ENCODE measurements around the gene VPS13D. TPM values are rescaled to one million over a fixed set of nuclear protein-coding genes. Genes with fewer than 3 reads are reported as not detected.

Gene VPS13D
- total and polyA plus RNA-seq, 11 donors = 32.1 to 301 (median 90.7) TPM

GRCh38 chr1:12428334-12428733 lies 198.5 kb downstream of the VPS13D start:
- peaks cover 0 to 60% (median 32%) of the 10 kb centered on the region in 9 donors for H3K36me3 ChIP-seq
- no peak for DNase-seq
- peaks cover 9 to 39% (median 21%) of the 10 kb centered on the region in 12 donors for H3K4me1 ChIP-seq
- no peak for ATAC-seq
- TF ChIP-seq CTCF (IDR thresholded peaks at IDR 0.05) = no peak
- no peak for TF ChIP-seq POLR2A (IDR thresholded peaks at IDR 0.05)
- no peak overlapping the region for H3K4me3 ChIP-seq
- 88 to 95% (median 93%) methylated on average over 3 to 4 of the region's 4 CpGs for WGBS, 4 donors
- H3K27me3 ChIP-seq = no peaks in the 10 kb centered on the region
- no peak overlapping the region for H3K27ac ChIP-seq
- intact Hi-C loops (cut with DNase I) = no loop called here
- no peaks in the 10 kb centered on the region for H3K9me3 ChIP-seq

GRCh38 chr1:12430525-12430924 lies 200.7 kb downstream of the VPS13D start:
- H3K27ac ChIP-seq = no peak overlapping the region
- H3K9me3 ChIP-seq = no peaks in the 10 kb centered on the region
- no peak for DNase-seq
- peaks cover 12 to 43% (median 34%) of the 10 kb centered on the region in 12 donors for H3K4me1 ChIP-seq
- no peaks in the 10 kb centered on the region for H3K27me3 ChIP-seq
- no peak for ATAC-seq
- peaks cover 0 to 53% (median 32%) of the 10 kb centered on the region in 9 donors for H3K36me3 ChIP-seq
- 83 to 90% (median 89%) methylated on average over 4 of the region's 4 CpGs for WGBS, 4 donors
- intact Hi-C loops (cut with DNase I) = loop anchor here in 2 of 10 donors (5.0 to 10.0 kb wide), 2 partner anchors 184 to 187 kb away; partner anchors contain the start of gene DHRS3 (in 2 of the 2)
- no peak for TF ChIP-seq POLR2A (IDR thresholded peaks at IDR 0.05)
- no peak for TF ChIP-seq CTCF (IDR thresholded peaks at IDR 0.05)
- no peak overlapping the region for H3K4me3 ChIP-seq

GRCh38 chr1:12432897-12433296 lies 203.1 kb downstream of the VPS13D start:
- WGBS, 4 donors = 78 to 87% (median 84%) methylated on average over 6 of the region's 6 CpGs
- H3K4me3 ChIP-seq = no peak overlapping the region
- ATAC-seq (no peak), DNase-seq (no peak)
- TF ChIP-seq CTCF (IDR thresholded peaks at IDR 0.05) = no peak
- TF ChIP-seq POLR2A (IDR thresholded peaks at IDR 0.05) = no peak
- intact Hi-C loops (cut with DNase I) = loop anchor here in 2 of 10 donors (5.0 to 10.0 kb wide), 2 partner anchors 182 to 184 kb away; partner anchors contain the start of gene DHRS3 (in 2 of the 2)
- H3K36me3 ChIP-seq = peaks cover 0 to 47% (median 24%) of the 10 kb centered on the region in 9 donors
- H3K4me1 ChIP-seq = peaks cover 12 to 63% (median 43%) of the 10 kb centered on the region in 12 donors
- peak overlapping the region; percentile 30 to 86 (median 75) for H3K27ac ChIP-seq
- no peaks in the 10 kb centered on the region for H3K9me3 ChIP-seq
- H3K27me3 ChIP-seq = no peaks in the 10 kb centered on the region

- Histone ChIP-seq H3K4me3 (no peak overlapping the region), H3K36me3 (peaks cover 0 to 47% (median 21%) of the 10 kb centered on the region in 9 donors), H3K27ac (peak overlapping the region; percentile 30 to 86 (median 75)), H3K9me3 (no peaks in the 10 kb centered on the region), H3K27me3 (no peaks in the 10 kb centered on the region), H3K4me1 (peaks cover 12 to 66% (median 43%) of the 10 kb centered on the region in 12 donors)
- DNase-seq (peak in 4 of 5 donors; percentile 61 to 80 (median 71)), ATAC-seq (peak; percentile 87 to 90 (median 88))
- TF ChIP-seq POLR2A (IDR thresholded peaks at IDR 0.05) (no peak), CTCF (IDR thresholded peaks at IDR 0.05) (no peak)
- WGBS, 4 donors = 15 to 22% (median 18%) methylated on average over 12 of the region's 12 CpGs
- intact Hi-C loops (cut with DNase I) = loop anchor here in 2 of 10 donors (5.0 to 10.0 kb wide), 2 partner anchors 181 to 184 kb away; partner anchors contain the start of gene DHRS3 (in 2 of the 2)
These were observed 203.7 kb downstream of the VPS13D start for GRCh38 chr1:12433323-12434053.
